GM19463 (cell line): ENCODE measurements around the gene ASTL.
A peak's percentile ranks its signal among the peaks of the same experiment; 100 is the strongest.
"Not testable (repeated sequence)": the region's sequence is repeated elsewhere in the genome, so short reads cannot be mapped to it uniquely, and the experiment has no call there.

ENCODE experiments used
- ATAC-seq: cut with Tn5 transposase; IDR thresholded peaks from one replicate; pipeline ENCODE4 v1.9.1; 2021; ENCODE audit warnings: mild to moderate bottlenecking, moderate library complexity; ENCODE audit not compliant: unreplicated experiment

ASTL gene

DNA sequence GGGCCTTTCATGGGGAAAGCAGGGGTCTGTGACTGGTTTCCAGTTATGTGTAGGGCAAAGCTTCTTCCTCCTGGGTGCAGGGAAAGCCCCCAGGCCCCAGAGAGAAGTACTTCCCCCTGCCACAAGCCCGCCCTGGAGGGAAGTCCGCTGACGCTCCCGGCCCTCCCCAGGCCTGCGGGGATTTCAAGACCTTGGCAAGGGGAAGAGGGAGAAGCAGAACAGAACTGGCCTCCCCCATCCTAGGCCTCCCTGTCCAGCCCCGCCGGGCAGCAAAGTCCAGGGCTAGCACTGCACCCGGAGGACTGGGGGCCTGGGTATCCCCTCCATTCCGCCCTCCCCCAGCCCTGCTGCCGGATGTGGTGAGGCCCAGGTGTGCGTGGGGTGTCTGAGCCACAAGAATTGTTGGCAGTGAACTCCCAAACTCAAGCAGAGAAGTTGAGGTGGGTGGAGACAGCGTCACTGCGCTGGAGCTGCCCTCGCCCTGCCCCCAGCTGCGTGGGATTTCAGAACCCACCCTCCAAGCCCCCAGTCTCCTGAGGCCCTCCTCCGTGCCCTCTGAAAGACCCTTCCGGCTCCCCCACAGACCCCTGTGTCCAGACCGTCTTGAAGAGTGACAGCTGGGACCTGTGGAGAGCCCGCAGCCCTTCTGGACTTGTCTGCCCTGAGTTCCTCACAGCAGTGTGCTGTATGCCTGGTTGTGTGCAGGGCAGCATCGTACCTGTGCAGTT lies 8.0 kb upstream of the ASTL start:
- ATAC-seq: peak; percentile 28

DNA sequence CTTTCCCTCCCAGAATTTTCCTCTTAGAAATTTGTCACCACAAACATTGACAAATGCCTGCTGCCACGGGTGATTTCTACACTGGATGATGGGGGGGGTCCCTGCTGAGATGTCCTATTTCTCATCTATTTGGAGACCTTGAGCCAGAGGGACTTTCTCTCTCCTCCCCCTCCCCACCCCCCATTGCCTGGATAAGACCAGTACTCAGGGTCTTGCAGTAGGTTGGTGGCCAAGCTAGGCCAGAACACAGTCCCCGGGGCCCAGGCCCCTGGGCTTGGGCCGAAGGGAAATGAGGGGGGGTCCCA lies 7.5 kb upstream of the ASTL start:
- no peak for ATAC-seq

DNA sequence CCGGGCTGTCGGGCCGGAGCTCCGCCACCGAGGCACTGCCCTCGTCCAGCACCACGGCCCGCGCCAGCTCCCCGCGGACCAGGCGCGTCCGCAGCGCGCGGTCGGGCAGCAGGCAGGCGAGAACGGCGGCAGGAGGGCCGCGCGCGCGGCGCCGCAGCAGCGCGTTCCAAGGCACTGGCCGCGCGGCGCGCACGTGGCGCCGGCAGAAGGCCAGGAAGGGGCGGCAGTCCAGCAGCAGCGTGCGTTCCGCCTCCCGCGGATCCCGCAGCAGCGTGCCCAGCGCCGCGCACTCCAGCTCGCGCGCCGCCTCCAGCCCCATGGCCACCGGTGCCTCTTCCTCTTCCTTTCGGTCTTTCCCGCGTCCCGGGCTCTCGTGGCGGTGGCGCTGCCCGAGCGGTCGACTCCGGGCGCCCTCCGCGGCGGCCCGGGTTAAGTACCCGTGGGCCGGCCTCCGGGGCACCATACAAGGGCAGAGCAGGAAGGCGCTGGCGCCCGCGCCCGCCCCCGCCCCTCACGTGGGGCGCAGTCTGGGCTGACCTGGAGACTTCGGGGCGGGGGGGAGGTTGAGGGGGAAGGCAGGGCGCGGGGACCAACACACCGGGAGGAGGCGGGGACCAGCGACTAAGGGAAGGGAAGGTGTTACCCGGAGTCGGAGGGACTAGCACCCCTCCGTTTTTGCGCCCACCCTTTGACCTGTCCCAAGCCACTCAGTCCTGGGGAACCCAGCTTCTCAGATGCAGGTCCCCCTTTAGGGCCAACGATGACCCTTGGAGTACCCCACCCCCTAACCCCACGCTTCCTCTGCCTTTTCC lies 6.9 kb upstream of the ASTL start, which contains the start of gene DUSP2:
Gene DUSP2, minus strand, starts transcription at position 405 of the 812 bp plus-strand sequence. Its CDS starts 86 bp downstream, at position 319.
- peak; percentile 51 for ATAC-seq

DNA sequence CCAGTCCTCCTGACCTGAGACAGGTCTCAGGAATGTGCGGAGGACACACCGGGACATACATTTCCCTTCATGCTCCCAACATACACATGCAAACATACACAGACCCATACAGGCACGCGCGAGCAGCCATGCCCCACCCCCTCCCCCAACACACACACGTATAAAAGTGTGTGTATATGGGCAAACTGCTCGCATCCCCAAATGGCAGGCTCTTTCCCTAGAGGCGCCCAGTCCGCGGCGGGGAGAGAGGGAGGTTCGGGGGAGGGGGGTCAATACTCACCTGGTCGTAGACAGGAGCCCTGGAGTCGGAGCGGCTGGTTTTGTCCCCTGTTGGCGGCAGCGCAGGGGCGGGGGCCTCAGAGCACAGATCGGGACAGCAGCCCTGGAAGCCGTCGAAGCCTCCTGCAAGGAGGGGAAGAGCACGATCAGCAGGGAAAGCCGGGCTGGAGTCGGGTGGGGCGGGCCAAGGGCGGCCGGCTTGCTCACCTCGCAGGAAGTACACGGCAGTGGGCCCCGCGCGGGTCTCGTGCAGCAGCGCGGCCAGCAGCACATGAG lies 6.3 kb upstream of the ASTL start:
- peak; percentile 0 for ATAC-seq

DNA sequence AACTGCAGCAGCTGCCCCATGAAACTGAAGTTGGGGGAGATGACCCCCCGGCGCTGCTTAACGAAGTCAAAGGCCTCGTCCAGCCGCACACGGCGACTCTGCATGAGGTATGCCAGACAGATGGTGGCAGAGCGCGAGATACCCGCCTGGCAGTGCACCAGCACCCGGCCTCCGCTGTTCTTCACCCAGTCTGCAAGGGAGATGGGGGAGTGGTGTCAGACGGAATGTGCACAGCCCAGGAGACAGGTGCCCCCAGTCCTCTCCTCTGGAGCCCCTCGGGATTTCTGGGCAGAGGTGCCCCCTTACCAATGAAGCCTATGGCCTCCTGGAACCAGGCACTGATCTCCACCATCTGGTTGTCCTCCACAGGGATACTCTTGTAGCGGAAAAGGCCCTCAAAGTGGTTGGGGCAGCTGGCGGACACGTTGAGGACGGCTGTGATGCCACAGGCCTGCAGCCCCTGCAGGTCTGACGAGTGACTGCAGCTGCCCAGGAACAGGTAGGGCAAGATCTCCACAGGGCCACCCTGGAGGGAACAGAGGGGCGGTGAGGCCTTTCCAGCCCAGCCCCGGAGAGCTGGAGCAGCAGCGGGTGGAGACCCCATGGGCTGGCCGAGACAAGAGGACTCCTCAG lies 5.7 kb upstream of the ASTL start:
- no peak for ATAC-seq

DNA sequence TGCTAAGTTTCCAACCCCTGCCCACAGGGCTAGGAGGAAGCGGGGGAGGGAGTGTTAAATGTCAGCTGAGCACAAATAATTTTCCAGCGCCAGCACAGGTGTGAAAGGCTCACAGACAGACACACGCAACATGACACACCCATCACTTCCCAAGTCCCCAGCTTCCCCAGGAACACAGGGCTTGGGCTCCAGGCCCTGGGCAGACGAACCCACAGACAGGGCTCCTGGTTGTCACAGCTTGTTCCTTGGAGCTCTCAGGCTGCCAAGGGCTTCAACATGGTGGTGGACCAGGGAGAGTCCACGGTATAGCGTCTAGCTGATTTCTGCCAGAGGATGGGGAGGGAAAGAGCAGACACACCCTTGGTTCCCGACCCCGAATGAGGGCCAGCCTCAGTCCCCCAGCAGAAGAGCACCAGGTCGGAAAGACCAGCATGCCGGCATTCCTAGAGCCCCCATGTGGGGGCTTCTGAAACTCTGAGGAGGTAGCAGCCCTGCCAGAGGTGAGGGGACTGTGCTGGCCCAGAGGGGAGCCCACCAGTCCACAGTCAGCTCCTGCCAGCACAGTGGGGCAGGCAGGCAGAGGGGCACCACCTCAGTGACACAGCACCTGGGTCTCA lies 5.0 kb upstream of the ASTL start:
- ATAC-seq: no peak

DNA sequence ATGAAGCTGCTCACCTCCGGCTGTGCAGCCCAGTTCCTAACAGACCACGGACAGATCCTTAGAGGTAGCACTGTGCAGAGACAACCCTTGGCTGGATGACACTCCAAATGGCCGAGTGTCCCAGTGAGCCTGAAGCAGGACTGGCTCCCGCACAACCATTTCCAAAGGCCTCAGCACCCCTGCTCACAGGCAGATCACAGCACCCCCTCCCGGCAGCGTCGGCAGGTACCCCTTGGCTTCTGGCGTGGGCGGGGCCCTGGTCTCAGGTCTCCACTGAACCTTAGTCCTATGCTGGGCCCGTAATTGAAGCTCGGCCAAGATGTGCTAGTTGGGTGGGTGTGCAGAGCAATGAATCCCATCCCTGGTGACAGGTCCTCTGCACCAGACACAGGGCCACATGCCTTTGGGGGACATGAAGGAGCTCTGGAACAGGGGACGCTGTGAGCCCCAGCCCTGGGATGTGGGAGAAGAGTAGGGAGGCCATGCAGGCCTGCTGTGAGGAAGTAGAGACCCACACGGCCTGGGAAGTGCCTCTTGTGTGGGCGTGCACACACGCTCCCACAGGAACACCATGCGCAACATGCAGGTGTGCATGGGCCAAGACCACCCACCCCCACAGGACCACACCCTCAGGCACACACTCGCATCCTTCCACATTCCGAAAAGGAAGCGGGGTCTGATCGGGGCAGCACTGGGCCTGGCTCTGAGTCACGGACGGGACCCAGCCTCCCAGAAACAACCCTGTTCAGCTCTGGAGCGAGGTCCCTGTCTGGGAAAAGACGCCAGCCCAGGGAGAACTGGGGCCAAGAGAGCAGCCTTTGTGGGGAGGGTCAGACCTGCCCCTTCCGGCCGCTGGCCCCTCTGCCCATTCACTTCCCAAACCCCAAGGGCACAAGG lies 4.2 kb upstream of the ASTL start:
- ATAC-seq: no peak

DNA sequence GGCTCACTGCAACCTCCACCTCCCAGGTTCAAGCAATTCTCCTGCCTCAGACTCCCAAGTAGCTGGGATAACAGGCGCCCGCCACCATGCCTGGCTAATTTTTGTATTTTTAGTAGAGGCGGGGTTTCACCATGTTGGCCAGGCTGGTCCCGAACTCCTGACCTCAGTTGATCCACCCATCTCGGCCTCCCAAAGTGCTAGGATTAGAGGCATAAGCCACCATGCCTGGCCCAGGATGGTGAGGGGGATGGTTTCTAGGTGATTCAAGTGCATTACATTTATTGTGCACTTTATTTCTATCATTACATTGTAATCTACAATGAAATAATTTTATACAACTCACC lies 3.3 kb upstream of the ASTL start:
- ATAC-seq: not testable (repeated sequence)

DNA sequence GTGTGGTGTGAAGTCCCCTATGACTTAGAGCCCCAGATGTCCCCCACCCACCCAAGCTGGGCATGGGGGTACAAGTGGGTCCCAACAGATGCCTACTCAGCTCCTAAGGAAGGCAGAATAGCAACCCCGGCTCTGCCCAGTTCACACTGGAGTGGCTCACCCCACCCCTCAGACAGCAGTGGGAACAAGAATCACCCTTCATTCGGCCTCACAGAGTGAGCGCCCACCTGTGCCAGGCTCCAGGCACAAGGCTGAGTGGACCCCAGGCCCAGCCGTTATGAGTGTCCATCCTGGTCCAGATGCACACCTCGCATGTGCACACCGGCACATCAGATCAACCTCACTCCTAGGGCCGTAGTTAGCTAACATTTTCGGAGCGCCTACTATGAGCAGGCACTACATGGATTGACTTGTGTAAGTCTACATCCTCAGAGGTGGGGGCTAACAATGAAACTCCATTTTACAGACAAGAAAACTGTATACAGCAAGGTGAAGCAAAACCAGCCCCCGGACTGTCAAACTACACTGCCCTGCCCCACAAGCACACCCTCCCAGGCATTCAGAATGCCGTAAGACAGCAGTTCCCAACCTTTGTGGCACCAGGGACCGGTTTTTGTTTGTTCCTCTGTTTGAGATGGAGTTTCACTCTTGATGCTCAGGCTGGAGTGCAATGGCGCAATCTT lies 2.8 kb upstream of the ASTL start:
- no peak for ATAC-seq

DNA sequence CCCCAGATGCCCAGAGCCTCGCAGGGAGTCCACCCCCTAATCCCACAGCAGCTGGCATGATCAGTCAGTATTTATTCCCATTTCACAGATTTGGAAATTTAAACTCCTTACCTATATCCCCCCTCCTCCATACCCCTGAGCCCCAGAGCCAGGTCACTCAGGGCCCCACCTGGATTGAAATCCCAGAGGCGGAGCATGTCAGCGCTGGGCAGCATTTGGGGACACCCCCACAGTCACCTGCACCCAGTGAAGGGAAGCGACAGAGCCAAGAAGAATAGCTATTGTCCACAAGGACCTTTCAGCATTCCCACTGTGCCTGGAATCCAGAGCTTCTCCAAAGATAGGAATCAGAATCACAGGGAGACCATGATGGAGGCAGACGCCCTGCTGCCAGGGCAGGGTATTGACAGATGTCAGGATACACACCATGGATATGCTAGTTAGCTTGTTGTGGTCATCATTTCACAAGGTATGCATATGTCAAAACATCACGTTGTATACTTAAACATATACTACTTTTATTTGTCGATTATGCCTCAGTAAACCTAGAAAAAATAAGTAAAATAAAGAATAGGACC lies 968 bp upstream of the ASTL start:
- ATAC-seq: no peak

DNA sequence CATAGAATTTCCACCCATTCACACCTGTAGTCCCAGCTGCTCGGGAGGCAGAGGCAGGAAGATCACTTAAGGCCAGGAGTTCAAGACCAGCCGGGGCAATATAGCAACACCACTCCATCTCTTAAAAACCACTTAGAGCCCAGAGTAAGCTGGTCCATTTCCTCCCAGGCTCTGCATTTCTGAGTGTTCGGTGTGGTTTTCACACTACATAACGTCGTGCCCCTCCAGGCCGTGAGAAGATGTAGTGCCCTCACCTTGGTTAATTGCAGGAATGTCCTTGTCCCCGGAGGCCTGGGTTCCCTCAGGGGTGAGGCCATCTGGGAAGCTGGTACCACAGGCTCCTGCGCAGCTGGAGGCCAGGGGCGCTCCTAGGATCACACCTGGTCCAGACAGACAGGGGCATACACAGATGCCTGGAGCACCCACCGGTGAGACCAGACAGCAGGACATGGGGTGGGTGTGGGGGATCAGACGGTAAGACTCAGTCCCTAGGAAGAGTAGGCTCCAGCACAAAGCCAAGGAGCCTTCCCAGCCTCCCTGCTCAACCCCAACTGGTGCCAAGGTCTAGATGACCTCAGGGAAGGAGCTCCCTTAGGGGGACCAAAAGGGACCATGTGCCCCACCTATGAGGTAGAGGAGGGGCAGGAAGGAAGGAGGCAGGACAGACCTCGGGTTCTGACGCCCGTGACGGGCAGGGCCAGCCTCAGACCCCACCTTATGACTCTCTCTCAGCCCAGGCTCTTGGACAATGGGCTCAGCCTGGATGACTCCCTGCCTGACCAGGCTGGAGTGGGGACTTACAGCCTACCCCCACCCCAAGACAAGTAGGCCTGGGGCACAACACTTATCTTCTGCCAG lies 752 bp downstream of the ASTL start:
- ATAC-seq: no peak

DNA sequence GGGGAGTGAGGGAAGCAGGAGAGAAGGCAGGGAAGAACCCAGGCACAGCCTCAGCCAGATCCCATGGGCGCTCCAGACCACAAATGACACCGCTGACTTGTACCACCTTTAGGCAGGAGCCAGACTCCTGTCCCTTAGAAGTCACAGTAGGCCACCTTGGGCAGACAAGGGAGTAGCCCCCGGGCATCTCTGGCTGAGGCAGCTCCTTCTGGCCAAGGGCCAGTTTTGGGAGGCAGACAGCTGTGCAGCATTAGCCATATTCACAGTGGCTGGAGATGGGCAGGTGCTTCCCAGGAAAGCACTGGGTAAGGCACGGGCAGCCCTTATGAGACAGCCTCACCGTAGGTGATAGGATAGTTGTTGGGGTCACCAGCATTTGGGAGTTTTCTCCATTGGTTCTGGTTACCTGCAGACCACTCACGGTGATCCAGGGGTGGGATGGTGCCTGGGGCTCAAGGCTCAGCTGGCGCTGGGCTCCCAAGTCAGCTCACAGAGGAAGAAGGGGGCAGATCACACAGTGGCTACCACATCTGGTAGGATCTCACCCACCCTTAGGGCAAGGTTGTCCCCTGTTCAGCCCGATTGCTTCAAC lies 2.1 kb downstream of the ASTL start:
- no peak for ATAC-seq

DNA sequence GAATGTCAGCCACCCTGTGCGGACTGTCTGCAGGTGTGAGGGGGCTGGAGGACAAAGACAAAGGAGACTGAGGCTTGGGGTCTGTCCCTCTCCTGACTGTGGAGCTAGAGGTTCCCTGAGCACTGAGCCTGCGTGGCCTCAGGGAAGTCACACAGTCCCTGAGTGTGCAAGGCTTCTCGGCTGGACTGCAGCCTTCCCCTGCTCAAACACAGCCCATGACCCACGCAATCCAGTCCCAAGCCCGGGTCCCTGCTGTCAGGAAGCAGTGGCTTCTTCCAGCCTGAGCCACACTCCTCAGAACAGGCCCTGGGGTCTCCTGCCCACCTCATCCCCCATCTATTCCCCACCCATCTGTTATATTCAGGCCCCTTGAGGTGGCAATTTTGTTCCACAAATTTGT lies 2.7 kb downstream of the ASTL start:
- ATAC-seq: no peak

DNA sequence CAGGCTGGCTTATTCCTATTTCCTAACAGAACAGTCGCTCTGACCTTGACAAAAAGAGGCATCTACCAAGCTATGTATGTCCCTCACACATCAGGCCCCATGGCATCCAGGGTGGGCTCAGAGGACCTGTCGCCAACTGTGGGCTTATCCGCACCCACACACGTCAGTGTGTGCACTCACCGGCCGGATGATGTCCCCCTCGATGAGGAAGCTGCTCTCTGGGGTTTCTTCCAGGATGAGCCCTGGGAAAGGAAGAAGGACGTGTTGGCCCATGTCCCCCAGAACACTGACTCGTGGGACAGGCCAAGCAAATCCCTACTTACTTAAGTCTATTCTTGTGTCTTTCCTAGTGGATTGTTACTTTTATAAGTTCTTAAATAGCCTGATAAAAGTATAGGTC lies 3.1 kb downstream of the ASTL start:
- no peak for ATAC-seq

DNA sequence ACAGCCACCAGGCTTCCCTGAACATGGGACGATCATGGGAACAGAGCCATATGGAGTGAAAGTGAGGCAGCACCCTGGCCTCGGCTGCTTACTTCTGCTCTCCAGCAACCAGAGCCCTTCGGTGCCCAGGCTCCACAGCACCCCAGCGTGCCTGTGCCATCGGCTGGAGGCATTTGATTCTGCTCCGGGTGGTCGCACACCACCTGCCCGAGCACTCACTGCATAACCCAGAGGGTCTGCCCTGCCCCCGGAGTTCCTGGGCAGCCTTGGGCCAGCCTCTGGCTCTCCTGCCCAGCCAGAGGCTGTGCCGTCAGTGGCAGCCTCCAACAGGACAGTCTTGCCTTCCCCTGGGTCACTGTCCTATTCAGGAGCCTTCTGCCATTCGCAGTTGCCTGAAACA lies 3.9 kb downstream of the ASTL start:
- no peak for ATAC-seq

DNA sequence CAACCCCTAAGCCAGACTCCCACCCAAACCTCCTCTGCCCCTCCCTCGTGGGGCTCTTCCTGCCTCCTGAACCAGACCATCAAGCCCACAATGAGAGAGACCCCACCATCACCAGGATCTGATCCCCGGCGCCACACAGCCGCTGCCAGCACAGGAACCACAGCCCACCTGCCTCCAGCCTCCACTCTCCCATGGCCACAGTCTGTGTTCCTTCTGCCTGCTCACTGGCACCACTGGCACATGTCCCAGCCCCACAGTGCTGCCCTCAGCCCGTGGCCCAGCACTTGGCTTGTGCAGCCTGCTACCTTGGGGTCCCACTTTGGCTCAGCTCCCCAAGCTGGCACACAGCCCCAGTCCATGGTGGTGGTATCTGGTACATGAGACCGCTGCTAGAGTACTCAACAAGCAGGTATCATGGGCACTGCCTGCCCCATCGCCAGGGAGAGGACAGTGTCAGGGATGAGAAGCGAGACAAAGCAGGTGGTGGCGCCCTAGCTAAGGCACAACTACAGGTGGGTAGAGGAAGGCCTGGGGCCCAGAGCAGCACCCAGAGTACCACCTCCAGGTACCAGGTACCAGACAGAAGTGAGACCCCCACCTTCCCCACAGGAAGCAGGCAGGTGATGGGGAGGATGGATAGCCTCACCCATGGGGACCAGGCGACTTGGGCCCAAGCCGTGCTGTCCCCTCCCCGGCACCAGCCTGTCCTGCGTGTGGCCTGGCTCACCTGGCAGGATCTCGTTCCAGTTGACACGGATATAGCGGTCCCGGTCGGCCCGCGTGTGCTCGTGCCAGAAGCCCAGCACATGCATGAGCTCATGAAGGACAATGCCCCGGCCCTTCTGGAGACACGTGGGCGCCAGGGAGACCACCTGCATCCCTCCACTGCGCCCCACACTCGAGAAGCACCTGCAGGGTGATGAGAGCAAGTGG lies 6.2 kb downstream of the ASTL start:
- no peak for ATAC-seq

DNA sequence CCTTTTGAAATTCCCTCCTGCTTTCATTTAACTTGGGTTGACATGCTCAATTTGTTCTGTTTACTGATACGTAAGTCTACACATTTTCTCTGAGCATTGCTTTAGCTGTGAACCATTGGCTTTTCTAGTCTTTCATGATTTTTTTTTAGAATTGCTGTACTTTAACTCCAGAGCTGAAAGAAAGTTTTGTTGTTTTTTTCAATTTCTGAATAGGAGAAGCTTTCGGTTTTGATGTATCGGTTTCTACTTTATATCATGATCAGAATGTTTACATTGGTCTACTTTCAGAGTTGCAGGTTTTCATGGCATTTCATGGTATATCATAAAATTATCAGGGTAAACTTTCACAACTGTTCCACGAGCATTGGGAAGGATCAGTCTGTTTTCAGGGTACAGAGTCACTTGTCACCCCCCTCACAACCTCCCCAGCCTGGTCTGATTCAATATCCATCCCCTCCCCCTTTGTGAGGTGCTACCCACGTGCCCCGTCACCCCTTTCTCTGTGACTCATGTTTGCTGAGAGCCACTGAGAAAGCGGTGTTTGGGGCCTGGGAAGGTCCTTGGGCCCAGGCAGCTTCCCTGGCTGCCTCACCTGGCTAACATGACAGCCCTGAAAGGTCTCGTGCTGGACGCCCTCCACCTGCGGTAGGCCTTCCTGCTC lies 7.0 kb downstream of the ASTL start:
- ATAC-seq: no peak
